Measurements from ENCODE around the gene SESN1. TPM values are rescaled to one million over a fixed set of nuclear protein-coding genes. Genes with fewer than 3 reads are reported as not detected.

SESN1 gene
- total RNA-seq, 4 donors from 2014 or later = 79.8 to 112 (median 90.8) TPM

DNA sequence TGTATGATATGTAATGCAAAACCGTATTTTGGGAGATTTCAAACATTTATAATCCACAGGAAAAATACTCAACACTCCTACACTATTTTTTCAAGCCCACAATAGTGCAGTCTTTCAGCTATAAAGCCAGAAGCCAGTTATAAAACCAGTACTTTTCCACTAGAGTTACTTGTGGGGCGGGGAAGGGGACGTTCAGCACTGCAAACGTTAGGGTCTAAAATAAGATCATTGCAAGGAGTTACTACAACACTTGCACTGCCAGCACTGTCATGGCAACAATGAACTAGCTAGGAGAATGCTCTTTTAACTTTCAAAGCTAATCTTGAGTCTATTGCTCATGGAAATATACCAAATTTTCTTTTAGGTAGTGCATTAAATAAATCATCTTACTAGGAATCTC lies 14.7 kb downstream of the SESN1 start:
- no peaks in the 10 kb centered on the region for H3K9me3 ChIP-seq
- H3K4me1 ChIP-seq = peaks cover 0 to 49% (median 5%) of the 10 kb centered on the region in 4 donors
- peaks cover 0 to 3% (median 0%) of the 10 kb centered on the region in 3 donors for H3K36me3 ChIP-seq
- no peaks in the 10 kb centered on the region for H3K27me3 ChIP-seq
- peak overlapping the region in 2 of 4 donors; percentile 48 to 64 for H3K27ac ChIP-seq
- TF ChIP-seq, protein P1, sequence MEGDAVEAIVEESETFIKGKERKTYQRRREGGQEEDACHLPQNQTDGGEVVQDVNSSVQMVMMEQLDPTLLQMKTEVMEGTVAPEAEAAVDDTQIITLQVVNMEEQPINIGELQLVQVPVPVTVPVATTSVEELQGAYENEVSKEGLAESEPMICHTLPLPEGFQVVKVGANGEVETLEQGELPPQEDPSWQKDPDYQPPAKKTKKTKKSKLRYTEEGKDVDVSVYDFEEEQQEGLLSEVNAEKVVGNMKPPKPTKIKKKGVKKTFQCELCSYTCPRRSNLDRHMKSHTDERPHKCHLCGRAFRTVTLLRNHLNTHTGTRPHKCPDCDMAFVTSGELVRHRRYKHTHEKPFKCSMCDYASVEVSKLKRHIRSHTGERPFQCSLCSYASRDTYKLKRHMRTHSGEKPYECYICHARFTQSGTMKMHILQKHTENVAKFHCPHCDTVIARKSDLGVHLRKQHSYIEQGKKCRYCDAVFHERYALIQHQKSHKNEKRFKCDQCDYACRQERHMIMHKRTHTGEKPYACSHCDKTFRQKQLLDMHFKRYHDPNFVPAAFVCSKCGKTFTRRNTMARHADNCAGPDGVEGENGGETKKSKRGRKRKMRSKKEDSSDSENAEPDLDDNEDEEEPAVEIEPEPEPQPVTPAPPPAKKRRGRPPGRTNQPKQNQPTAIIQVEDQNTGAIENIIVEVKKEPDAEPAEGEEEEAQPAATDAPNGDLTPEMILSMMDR (IDR thresholded peaks at IDR 0.05) = no peak
- DNase-seq (ENCODE audit: low spot score in 2 of 2) = no peak
- H3K4me3 ChIP-seq = no peak overlapping the region
- 21 to 25% methylated on average over 4 of the region's 4 CpGs for WGBS, 2 donors

GRCh38 chr6:109076377-109076776 lies 18.3 kb downstream of the SESN1 start:
- Histone ChIP-seq H3K4me1 (peaks cover 0 to 56% (median 12%) of the 10 kb centered on the region in 4 donors), H3K9me3 (no peaks in the 10 kb centered on the region), H3K27ac (no peak overlapping the region), H3K36me3 (no peaks in the 10 kb centered on the region), H3K27me3 (no peaks in the 10 kb centered on the region), H3K4me3 (no peak overlapping the region)
- WGBS, 2 donors = 62 to 68% methylated on average over 3 of the region's 3 CpGs
- TF ChIP-seq, protein P1 (IDR thresholded peaks at IDR 0.05) = no peak
- TF ChIP-seq POLR2A (IDR thresholded peaks at IDR 0.05) (no peak), EP300 (IDR thresholded peaks at IDR 0.05) (no peak)
- no peak for DNase-seq (ENCODE audit: low spot score in 2 of 2)

DNA sequence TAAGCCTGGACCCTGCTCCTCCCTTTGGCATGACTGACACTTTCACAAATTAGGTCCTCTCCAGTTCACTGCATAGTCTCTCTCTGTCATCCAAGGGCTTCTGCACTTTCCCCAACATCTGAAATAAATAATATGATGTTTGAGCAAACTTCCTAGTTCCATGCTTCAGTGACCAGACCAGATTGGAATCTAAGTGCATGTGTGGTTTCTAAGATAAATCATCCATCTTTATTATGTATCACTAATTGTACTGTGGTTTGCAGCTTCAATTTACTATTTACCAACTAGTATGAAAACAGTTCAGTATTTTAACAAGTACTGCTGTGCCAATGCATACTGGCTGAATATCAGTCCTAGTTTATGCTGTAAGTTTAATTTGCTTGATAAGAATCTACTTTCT lies 18.7 kb downstream of the SESN1 start:
- Histone ChIP-seq H3K27me3 (no peaks in the 10 kb centered on the region), H3K4me3 (no peak overlapping the region), H3K36me3 (no peaks in the 10 kb centered on the region), H3K9me3 (no peaks in the 10 kb centered on the region), H3K4me1 (peaks cover 0 to 52% (median 13%) of the 10 kb centered on the region in 4 donors), H3K27ac (no peak overlapping the region)
- TF ChIP-seq EP300 (IDR thresholded peaks at IDR 0.05) (no peak), POLR2A (IDR thresholded peaks at IDR 0.05) (no peak)
- TF ChIP-seq, protein P1 (IDR thresholded peaks at IDR 0.05) = no peak
- DNase-seq (ENCODE audit: low spot score in 2 of 2) = no peak

- Histone ChIP-seq H3K9me3 (no peaks in the 10 kb centered on the region), H3K27ac (no peak overlapping the region), H3K4me3 (no peak overlapping the region), H3K4me1 (peaks cover 0 to 34% (median 9%) of the 10 kb centered on the region in 4 donors), H3K27me3 (no peaks in the 10 kb centered on the region), H3K36me3 (no peaks in the 10 kb centered on the region)
- no peak for DNase-seq (ENCODE audit: low spot score in 2 of 2)
- no peak for TF ChIP-seq EP300 (IDR thresholded peaks at IDR 0.05)
- no peak for TF ChIP-seq POLR2A (IDR thresholded peaks at IDR 0.05)
- TF ChIP-seq, protein P1 (IDR thresholded peaks at IDR 0.05) = no peak
These were observed 20.6 kb downstream of the SESN1 start for GRCh38 chr6:109074133-109074415.

- Histone ChIP-seq H3K4me3 (no peak overlapping the region), H3K4me1 (peaks cover 0 to 30% (median 9%) of the 10 kb centered on the region in 4 donors), H3K27ac (peak overlapping the region in 1 of 4 donors; percentile 45), H3K9me3 (no peaks in the 10 kb centered on the region), H3K27me3 (no peaks in the 10 kb centered on the region), H3K36me3 (no peaks in the 10 kb centered on the region)
- TF ChIP-seq, protein P1 (IDR thresholded peaks at IDR 0.05) = peak; percentile 48 to 78 (median 53)
- TF ChIP-seq EP300 (IDR thresholded peaks at IDR 0.05) (peak in 1 of 2 donors; percentile 68), POLR2A (IDR thresholded peaks at IDR 0.05) (no peak)
- peak in 1 of 2 donors; percentile 74 for DNase-seq (ENCODE audit: low spot score in 2 of 2)
- 41% methylated on average over 7 of the region's 7 CpGs for WGBS, 2 donors
These were observed 21.1 kb downstream of the SESN1 start for GRCh38 chr6:109073344-109074132.

Measured in tibial nerve (tissue), 4 donors.